ENCODE results near the gene CKAP5.

The CKAP5 gene

DNA sequence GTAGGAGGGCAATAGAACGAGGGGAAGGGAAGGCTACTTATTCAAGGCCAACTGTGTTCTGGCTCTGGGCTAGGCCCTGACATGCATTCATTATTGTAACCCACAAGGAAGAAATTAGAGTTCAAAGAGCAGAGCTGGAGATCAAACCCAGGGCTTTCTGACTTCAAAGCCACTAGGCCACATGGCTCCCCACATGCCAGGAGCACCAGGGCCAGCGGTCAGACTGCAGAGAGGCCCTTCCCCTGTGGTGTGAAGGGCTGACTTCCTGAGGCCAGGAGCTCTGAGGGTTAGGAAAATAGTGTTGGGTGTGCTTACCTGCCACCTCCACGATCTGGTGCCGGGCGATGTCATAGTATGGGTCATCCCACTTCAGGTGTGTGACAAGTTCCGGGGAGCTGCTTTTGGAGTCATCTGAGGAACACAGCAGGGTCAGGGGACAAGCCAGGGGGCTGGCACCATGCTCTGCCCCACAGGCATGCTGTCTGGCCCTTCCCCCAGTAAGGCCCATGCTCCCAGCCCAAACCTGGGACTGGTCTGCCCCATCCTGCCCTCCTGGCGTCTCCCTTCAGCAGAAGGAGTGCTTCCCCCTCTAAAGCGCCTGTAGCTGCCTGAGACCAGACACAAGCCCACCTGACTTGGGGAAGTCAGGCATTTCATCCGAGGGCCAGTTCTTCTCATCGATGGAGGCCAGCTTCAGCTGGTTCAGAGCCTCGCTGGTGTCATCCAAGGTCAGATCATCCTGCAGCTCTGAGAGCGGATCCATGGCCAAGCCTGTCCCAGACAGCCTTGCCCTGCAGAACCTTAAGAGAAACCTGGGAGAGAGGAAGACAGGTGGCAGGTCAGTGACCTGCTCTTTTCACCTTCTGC is 150.5 kb downstream of the CKAP5 start:
- no peak for DNase-seq

DNA sequence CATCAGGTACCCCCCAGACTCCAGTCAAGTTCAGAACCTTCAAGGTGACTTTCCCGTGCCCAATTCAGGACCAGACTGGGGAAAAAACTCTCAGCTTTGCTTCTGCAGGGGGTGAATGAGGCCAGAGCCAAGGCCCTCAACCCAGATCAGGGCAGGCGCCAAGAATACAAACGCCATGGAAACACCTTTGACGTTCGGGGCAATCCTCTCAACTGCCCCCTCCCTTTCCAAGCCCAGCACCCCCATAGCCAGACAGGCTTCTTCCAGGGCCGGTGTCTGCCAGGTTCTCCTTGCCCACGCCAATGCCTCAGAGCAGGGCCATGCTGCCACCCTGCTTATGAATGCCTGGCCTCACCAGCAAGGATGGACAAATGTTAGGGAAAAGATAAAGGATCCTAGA is 151.5 kb downstream of the CKAP5 start:
- DNase-seq = no peak

DNA sequence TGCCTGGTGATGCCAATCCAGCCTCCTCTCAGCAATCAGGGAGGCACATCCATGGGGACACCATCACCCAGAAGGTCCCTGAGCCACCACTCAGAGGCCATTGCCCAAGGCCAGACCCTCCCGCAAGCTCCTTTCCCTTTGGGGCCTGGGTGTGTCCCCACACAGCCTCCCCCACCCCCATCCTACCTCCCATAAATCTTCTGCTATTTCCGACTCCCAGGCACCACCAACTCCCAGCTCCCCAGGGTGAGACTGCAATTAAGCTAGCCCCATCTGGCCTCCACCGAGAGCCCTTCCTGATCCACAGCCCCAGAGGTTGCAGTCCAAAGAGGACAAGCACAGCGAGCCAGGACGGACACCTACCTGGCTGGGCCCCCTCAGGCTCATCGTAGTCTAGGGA is 152.0 kb downstream of the CKAP5 start:
- no peak for DNase-seq

DNA sequence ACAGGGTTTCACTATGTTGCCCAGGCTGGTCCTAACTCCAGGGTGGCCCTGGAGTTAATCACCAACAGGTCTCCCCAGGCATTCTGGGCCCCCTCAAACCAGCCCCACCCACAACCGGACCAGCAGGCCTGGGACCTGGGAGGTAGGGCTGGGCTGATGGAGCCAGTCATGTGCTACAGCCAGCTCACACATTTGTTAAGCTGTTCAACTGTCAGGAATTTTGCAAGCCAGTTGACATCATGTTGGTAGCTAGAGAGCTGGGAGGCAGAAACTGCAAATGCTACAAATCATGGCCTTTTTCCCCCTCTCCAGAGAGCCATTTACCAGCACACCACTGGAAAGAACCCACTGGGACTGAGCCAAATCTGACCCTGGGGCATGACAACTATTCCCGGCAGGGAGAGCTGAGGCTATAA is 152.5 kb downstream of the CKAP5 start:
- DNase-seq = no peak

Data from CD4-positive, alpha-beta T cell treated with Interferon gamma for 1 hour (primary cell).